CD4-positive, alpha-beta T cell treated with Interleukin-4 for 1 hour (primary cell): ENCODE results near the gene KRTAP10-5.
A peak's percentile ranks its signal among the peaks of the same experiment; 100 is the strongest.
"Not testable (repeated sequence)": the region's sequence is repeated elsewhere in the genome, so short reads cannot be mapped to it uniquely, and the experiment has no call there.

ENCODE experiments used
- DNase-seq, 2 donors: peaks; one replicate each; pipeline ENCODE4 v3.0.0-alpha.2; 2020 to 2022

The KRTAP10-5 gene

GRCh38 chr21:44571296-44571695 is 9.1 kb downstream of the KRTAP10-5 start:
- DNase-seq, result no peak

DNA sequence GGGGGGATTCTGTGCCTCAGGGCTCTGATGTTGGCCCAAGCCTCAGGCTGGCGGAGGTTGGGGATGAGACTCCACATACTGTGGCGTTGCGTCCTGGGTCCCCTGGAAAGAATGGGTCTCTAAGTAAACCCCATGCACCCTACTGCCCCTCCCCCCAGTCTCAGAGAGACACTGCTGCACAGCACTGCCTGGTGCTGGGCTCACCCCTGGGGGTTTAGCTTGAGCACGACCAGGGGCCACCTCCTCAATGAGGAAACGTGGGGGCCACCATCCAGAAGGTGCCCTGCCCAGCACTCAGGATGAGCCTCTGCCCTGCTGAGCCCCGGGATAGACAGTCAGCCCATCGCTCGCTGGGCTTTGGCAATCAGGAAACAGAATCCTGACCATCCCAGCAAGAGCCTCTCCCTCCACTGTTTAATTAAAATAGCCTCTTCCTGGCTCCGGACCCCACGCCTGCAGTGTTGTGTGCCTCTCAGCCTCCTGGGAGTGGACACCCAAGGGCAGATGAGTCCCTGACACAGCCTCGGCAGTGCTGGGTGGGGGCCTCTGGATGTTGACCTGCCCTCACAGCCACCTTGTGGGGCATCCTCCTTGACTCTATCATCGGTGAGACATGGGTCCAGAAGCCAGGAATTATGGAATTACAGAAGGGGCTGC is 10.4 kb downstream of the KRTAP10-5 start:
- DNase-seq, result no peak

DNA sequence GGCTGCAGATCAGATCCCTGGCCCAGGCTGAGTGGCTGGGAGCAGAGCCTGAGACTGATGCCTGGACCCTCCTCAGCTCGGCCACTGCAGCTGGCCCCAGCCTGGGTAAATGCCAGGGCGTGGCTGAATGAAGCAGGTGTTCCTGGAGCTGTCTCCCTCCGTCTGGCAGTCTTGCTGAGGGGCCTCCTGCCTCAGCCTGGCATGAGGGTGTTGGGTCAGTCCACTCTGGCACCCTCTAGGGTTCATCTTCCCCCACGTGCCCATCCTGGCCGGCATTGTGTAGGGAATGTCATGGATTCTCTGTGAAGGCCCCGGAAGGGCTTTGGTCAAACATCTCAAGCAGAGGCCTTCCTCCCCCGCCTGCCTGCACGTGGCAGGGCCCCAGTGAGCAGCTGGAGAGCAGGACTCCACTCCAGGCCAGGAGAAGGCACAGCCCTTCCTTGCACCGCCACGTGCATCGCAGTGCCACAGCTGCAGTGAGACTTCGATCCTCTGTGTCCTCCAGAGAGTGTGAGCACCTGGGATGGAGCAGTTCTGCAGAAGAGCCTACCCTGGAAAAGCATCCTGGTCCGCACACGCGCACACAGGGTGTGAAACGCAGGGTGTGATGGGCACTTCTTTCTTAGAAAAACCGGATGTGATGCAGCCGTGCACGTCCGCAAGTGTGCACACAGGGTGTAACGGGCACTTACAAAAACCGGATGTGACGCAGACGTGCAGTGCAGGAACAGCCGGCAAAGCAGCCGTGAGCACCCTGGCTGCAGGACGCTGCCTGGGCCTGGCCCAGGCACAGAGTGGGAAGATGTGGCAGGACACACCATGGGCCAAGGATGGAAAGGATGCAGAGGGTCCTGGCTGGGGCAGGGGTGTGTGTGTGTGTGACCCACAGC is 11.5 kb downstream of the KRTAP10-5 start:
- no peak for DNase-seq

DNA sequence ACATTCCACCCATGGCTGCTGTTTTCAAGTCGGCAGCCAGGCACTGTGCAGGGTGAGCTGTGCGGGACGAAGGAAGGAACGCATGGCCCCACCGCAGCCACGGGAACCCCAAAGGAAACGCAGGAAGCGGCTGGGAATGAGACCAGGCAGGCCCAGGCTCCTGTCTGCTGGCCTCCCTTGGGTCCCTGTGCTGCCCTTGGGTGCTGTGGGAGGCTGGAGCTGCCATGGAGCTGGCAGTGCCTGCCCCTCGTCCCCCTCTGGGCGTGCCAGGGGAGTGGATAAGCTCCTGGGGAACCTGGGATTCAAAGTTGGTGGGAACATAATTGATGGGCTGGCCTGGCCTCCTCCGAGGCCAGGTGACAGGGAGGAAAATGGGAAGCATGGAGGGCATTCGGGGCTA is 12.1 kb downstream of the KRTAP10-5 start:
- no peak for DNase-seq

- DNase-seq, result no peak
These were observed 12.8 kb downstream of the KRTAP10-5 start for GRCh38 chr21:44567481-44568171.

DNA sequence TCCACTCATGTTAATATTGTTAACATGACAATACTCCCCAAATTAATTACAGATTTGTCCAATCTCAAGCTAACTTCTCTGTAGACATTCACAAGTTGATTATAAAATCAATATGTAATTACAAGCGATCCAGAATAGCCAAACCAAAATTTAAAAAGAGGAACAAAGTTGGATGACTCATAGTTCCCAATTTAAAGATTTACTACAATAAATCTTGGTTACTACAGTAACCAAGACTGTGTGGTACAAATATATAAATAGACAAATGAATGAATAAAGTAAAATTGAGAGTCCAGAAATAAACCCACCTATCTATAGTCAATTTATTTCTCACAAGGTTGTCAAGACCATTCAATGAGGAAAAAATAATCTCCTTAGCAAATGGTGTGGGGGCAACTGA is 14.0 kb downstream of the KRTAP10-5 start:
- no peak for DNase-seq

DNA sequence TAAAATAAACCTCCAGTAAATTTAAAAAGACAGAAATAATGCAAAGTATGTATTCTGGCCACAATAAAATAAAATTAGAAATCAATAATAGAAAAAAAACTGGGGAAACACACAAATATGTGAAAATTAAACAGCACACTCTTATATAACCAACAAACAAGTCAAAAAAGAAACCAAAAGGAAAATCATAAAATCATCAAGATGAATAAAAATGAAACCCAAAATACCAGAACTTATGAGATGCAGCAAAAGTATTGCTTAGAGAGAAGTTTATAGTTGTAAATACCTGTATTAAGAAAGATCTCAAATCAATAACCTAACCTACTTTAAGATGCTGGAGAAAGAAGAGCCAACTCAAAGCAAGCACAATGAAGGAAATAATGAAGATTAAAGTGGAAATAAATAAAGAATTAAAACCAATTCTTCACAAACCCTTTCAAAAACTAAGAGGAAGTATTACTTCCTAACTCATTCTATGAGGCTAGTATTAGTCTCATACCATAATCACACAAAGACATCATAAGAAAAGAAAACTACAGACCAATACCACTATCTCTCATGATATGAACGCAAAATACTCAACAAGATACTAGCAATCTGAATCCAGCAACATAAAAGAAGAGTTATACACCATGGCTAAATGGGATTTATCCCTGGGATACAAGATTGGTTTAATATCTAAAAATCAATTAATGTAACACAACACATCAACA is 15.4 kb downstream of the KRTAP10-5 start:
- peak in 1 of 2 donors; percentile 18 for DNase-seq

DNA sequence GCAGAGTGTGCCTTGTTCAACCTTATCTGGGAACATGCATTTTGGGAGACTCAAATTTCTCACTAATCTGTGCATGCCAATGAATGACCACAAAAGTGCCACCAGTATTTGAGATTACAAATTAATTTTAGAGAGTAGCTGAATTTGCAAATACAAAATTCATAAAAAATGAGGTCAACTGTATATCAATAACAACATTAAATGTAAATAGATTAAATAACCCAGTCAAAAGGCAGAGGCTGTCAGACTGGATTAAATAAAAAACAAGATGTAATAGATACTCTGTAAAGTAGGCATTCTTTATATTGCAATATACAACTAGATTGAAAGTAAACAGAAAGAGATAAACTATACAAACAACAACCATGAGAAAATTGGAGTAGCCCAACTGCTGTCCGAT is 16.3 kb downstream of the KRTAP10-5 start:
- DNase-seq, result no peak

- no peak for DNase-seq
These were observed 21.7 kb downstream of the KRTAP10-5 start, which contains the start of gene KRTAP10-3 for GRCh38 chr21:44558695-44559094. Gene KRTAP10-3, minus strand, starts transcription at chr21:44558795. Its CDS starts 80 bp downstream, at chr21:44558715.

DNA sequence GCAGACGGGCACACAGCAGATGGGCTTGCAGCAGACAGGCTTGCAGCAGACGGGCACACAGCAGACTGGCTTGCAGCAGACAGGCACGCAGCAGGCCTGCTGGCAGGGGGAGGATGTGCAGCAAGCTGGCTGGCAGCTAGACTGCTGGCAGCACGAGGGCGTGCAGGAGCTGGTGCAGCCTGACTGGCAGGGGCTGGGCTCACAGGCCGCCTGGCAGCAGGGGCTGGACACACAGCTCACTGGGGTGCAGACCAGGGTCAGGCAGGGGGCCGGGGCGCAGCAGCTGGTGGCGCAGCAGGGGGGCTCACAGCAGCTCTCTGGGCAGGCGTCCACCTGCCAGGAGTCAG is 22.1 kb downstream of the KRTAP10-5 start:
- not testable (repeated sequence) for DNase-seq

GRCh38 chr21:44557491-44558328 is 22.7 kb downstream of the KRTAP10-5 start:
- no peak for DNase-seq

- no peak for DNase-seq
These were observed 23.5 kb downstream of the KRTAP10-5 start for GRCh38 chr21:44556879-44557278.

GRCh38 chr21:44555200-44555875 is 25.1 kb downstream of the KRTAP10-5 start:
- no peak for DNase-seq

DNA sequence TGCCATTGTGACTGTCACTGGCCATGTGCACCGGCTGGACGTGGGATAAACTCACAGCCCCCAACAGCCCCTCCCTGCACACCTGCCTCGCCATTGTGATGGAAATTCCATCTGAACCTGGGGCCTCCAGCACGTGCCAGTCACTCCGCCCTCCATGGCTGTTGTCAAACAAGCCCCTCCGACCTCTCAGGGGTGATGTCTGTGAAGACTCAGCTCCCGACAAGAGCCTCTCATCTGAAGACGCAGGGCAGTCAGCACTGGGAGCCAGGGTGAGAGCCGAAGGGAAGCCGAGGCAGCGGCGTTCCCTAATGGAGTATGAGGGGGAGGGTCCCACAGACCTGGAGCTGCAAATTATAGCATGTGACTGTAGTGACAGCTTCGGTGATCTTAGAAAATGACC is 27.7 kb downstream of the KRTAP10-5 start:
- DNase-seq, result no peak

DNA sequence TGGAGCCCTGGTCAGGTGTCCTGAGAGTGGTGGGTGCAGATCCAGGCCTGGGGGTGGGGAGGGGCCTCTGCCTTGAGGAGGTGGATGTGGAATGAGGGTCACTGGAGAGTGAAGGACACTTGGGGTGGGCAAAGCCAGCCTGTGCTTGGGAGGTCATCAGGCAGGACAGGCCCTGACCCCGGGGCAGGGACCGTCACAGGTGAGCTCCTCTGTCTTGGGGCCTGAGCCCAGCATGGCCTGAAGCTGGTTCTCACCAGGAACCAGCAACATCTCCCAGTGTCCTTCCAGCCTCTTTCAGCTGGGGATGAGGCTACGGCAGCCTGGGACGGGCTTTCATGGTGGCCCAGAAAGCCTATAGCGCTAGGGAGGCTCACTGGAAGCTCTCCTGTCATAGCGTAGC is 28.3 kb downstream of the KRTAP10-5 start:
- DNase-seq, result no peak

GRCh38 chr21:44551340-44551961 is 29.0 kb downstream of the KRTAP10-5 start, which contains the start of gene KRTAP10-2:
Gene KRTAP10-2, minus strand, starts transcription at chr21:44551505. Its CDS starts 47 bp downstream, at chr21:44551458.
- DNase-seq, result no peak

DNA sequence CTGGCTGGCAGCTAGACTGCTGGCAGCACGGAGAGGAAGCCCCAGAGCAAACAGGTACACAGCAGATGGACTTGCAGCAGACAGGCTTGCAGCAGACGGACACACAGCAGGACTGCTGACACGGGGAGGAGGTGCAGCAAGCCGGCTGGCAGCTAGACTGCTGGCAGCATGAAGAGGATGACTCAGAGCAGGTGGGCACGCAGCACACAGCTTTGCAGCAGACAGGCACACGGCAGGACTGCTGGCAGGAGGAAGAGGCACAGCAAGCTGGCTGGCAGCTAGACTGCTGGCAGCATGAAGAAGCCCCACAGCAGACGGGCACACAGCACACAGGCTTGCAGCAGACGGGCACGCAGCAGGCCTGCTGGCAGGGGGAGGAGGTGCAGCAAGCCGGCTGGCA is 29.6 kb downstream of the KRTAP10-5 start:
- DNase-seq, result no peak

GRCh38 chr21:44550285-44550684 is 30.1 kb downstream of the KRTAP10-5 start:
- DNase-seq, result not testable (repeated sequence)

DNA sequence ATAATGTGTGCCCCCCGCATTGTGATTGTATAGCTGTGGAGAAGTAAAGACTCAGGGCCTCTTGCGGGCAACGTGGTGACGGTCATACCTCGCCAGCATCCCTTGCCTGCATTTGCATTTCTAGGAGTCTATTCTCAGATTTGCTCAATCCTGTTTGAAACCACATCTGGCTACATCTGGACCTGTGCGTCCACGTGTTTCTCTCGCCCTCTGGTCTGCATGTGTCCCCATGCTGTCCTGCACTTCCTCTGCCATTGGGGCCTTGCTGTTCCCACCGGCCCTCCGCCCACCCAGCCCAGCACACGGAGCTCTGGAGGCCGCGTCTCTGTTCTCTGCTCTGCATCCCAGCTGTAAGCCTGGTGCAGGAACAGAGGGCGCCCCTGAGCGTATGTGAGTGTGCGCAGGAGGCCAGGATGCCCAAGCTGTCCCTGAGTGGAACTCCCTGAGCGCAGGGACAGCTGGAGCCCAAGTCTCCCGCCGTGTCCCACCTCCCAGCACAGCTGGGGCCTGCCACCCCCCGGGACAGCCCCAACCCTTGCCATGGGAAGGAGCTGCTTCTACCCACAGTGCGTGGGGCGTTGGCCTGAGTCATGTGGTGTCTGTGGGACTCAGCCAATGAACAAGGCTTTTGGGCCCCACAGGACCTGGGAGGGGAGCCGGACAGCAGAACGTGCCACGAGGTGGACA is 30.7 kb downstream of the KRTAP10-5 start:
- DNase-seq, result no peak

DNA sequence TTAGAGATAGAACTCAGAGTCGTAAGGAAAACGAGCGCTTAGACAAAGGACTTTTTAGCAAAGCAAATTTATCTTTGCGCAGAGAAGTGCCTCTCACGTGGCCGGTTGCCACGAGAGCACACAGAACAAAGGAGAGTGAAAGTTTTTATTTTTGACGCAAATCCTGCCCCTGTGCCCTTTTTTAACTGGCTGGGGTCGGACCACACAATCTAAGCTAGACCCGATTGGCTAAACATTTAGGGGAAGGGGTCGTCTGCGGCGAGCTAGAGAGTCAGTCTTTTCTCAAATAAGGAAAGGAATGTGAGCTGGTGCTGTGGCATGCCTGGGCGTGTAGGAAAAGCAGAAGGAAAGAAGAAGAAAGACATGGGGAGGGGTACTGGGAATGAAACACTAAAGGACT is 31.5 kb downstream of the KRTAP10-5 start:
- no peak for DNase-seq
